NCI-H187 (cell line): Measurements from ENCODE around the gene CDH24.

ENCODE experiments used
- DNase-seq, 2 experiments: peaks; one replicate each; lab custom pipeline; 2025; lab: John Stamatoyannopoulos, UW

The CDH24 gene

DNA sequence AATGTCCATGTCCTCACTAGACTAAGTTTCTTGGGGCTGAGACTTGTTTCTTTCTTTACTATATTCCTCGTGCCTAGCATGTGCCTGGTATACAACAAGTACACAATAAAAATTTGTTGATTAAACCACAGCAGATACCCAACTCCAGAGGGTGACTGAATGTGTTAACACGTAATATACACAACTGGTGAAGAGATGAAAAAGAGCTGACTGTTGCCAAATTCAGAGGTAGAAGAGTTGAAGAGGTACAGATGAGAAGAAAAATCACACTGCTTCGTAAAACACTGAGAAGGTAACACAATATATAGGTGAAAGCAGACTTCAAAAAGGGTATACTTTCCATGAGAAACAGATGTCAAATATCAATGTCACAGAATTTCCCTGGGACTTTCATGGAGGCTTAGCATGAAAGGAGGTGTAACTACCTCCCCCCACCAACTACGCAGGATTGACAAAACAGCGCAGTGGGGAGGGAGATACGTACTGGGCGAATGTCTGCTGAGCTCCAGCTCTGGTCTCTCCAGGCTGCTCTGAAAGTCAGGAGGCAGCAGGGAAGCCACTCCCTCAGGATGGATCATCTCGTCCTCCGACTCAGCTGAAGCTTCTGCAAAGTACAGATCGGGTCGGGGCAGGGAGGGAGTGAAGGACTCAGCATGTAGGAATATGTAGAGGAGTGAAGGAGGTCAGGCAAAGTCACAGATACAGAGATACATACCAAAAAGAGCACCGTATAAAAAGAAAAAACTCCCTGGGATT lies 32.4 kb upstream of the CDH24 start:
- no peak for DNase-seq

- no peak for DNase-seq
Measured at GRCh38 chr14:23086565-23086964, 29.2 kb upstream of the CDH24 start.

- no peak for DNase-seq
Measured at GRCh38 chr14:23085458-23085857, 28.1 kb upstream of the CDH24 start.

DNA sequence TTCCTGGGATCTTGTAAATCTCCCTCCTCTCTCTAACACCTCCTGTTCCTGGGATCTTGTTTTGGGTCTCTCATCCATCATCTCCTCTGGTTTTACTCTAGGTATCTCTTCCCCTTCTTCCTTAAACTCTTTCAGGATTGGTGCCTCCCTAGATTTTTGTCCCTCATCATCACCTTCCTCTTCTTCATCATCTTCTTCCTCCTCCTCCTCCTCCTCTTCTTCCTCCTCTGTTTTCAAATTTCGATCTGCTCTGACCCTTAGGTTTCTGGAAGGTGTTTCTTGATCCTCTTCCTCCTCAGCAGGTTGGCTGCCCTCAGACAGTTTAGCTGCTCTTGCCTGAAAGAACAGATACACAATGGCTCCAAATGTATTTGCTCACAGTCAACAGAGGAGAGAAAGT lies 23.2 kb upstream of the CDH24 start:
- DNase-seq: no peak

DNA sequence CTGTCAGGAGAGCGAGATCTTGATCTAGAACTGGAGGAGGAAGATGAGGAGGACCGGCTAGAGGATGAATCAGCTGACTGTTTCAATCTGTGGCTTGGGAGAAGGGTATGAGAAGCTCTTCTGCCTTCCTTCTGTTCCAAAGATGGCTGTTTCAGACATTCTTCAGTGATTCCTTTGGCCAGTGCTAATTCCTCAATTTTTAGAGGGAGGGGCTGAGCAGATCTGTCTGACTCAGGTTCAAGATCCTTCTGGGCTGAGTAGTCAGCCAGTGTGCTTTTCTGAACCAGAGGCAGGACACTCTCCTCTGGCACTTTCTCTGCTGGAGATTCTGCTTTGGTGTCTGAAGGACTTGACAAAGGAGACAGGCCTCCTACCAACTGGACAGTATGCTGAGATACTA lies 22.4 kb upstream of the CDH24 start:
- DNase-seq: no peak

- DNase-seq: no peak
Measured at GRCh38 chr14:23078692-23079116, 21.4 kb upstream of the CDH24 start.

DNA sequence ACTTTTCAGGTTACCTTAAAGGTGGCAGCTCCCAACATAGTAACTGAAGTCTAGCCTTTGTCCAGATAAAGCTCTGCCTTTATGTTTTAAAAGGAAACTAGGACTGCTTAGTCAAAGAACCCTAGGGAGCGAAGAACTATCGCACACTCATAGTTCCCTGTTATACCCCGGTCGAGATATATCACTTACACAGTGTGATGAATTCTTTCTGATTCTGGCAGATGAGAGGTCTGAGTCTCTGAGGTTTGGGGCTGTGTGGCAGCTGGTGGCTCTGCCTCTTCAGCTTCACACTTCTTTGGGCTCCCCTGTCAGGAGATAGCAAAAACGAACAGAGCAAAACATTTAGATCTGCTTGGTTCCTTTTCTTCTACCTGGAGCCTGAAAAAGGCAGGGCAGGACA lies 20.6 kb upstream of the CDH24 start:
- DNase-seq: no peak

DNA sequence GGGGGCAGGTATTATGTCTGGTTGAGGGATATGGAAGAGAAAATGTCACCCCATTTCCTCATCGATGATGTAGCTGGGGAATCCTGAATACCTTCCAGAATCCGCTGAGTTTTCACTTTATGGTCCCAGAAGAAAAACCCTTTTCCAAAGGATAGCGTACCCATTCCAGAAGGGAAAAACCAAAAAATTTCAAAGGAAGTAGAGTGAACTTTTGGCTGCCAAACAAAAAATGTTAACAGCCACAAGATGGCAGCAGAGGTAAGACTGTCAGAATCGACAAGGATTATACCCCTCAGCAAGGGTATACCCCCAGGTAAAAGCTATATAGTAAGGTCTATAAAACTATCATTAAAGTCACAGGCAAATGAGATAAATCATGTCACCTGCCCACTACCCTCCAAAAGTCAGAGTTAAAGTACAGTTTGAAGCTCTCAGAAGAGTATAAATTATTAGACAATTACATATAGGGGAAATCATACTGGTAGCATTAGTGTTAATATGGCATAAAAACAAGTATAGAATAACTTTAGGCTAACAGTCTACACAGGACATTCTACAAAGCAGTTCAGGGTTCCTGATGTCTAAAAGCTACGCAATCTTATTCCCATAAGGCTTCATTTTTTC lies 19.6 kb upstream of the CDH24 start:
- no peak for DNase-seq

DNA sequence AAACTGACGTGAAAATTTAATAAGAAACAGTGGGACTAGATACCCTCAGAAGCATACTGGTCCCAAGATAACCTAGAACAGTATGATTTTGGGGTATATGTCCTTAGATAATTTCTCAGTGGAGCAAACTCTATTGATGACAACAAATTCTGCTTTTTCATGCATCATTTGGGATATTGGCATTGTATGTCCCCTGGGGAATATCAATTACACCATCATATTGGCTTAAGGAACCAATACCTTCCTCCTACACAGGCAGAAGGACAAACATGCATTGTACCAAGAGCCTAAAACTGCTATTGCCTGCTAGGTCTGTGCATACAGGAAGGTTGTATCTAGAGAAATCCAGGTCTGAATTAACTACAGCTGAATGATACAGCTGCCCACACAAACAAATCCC lies 17.6 kb upstream of the CDH24 start:
- DNase-seq: no peak

DNA sequence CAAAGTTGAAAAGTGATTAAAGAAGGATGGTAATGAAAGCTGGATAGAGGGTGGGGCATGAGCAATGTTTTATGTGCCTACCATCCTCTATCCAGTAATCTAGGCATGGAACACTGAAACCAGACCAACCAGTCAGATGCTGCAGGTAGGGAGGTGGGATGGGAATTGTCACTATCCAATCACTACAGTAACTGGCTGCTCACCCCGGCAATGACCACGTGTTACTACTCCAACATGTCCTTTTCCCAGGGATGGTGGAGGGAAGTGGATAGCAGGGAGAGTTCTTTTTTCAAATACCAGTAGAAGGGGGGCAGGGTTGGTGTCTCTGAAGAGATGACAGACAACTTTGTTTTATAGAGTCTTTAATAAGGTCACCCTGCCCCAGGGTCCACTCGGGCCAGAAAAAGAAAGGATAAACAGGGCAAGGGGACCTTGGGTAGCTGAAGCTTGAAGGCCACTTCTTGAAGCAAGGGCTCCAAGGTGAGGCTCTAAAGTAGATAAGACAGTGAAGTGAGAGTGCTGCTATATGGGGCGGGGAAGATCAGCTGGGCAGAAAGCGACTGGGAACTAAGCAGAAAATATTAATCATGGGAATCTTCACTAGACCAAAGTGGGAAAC lies 14.7 kb upstream of the CDH24 start:
- no peak for DNase-seq

GRCh38 chr14:23071244-23071920 lies 14.1 kb upstream of the CDH24 start:
- DNase-seq: no peak

DNA sequence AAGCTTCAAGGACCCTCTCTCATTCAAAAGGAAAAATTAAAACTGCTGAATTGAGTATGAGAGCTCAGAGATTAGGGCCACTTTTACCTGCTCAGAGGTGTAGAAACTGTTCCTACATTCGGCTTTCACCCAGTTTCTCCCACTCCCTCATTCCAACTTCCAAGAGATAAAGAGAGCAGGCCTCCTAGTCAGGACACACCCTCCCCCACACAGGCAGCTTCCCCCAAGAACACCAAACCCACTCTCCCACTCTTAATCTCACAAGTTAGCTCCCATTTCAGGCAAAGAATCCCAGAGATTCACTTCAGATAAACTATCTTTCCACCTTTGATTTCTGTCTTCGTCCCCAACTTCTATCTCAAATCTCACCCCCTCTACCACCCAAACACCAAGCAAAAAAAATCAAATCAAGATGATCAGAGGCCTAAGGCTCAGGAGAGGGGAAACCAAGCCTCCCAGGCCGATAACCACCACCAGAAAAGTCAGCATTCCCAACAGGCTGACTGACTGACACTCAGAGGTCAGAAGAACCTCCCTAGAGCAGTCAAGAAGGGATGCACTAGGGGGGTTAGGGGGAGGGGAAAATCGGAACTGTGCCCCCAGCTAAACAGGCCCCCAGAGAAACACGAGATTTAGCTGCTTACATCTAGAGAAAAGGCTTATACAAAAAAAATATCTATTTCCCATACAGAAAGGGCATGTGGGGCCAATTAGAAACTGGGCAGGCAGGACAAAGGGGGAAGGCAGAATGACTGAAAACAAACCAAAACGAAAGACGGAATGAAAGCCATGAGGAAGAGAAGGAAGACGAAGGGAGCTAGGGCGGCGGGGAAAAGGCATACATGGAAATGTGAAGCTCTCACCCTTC lies 13.2 kb upstream of the CDH24 start:
- DNase-seq: no peak

DNA sequence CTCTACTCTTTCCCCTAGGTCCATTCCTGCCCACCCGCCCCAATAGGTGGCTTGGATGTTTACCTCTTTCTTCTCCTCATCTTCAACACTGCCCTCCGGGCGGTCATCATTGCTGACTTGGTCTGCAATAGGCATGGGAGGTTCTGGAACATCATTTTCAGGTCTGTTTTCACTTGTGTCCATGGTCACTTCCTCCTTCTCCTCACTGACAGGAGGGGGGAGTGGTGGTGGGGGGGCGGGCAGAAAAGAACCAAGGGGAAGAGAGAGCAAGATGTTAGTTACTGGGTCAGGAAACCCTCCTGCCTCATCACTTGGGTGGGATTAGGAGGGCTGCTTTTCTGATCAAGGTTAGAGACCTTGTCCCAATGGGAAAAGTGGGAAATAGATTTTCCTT lies 12.1 kb upstream of the CDH24 start:
- no peak for DNase-seq

DNA sequence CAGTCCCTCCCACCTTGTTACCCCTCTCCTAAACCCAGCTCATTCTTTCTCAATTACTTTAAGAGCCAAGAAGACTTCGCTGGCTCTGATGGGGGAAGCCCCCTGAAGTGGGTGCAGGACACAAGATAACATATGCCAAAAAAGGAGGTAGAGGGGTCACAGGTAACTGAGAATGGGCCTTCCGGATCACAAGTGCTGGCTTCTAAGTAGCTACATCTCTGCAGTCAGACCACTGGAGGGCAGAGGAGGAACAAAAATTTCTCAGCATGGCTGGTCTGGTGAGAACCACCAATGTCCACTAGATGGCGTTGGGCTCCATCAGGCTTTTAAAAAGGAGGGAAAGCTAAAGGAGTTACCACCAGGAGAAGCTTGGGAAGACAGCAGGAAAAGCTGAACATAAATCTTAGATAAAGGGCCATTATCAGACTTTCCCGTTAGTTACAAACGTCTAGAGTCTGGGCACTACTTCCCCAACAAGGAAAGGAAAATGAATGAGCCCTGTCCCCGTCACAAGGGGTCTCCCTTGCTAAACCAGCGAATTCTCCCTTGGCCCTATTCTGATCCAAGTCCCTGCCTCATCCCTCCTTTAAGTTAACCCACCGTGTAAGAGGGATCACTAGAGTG lies 11.6 kb upstream of the CDH24 start:
- DNase-seq: no peak

DNA sequence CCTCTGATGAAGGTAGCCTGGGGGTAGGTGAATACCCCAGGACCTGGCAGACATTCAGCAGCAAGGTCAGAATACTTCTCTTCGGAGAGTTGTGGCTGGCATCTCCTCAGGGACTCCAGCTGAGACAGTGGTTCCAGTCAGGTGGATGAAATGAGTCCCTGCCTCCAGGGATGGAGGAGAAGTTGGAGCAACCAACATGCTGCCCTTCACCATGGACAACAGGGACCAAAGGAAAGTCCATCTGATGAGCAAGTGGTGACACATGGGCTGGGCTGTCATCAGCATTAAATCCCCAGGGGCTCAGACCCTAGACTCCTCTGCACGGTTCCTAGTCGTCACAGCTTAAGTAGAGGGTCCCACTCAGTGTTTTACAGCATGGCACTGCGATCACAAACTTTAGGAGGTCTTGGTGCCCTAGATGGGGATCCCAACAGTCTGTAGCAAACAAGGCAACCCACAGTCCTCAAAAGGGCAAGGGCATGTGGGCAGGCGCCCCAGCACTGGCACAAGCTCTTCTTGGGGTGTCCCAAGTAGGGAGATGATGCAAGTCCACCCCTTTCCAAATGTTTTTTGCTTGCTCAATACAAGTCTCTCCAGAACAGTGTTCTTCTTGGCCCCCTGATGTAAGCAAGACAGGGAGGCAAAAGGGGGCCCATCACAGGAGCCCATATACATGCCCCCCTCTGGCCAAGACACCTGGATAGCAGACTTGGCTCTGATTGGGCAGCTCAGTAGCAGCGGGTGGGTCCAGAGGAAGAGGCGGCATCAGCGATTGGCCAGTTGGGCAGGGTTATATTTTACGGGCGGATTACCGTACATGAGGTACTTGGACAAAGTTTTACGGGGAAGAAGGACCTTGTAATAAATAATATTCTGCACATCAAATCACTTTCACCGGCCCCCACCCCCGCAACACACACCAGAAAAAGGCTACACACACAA lies 10.8 kb upstream of the CDH24 start:
- DNase-seq: no peak

DNA sequence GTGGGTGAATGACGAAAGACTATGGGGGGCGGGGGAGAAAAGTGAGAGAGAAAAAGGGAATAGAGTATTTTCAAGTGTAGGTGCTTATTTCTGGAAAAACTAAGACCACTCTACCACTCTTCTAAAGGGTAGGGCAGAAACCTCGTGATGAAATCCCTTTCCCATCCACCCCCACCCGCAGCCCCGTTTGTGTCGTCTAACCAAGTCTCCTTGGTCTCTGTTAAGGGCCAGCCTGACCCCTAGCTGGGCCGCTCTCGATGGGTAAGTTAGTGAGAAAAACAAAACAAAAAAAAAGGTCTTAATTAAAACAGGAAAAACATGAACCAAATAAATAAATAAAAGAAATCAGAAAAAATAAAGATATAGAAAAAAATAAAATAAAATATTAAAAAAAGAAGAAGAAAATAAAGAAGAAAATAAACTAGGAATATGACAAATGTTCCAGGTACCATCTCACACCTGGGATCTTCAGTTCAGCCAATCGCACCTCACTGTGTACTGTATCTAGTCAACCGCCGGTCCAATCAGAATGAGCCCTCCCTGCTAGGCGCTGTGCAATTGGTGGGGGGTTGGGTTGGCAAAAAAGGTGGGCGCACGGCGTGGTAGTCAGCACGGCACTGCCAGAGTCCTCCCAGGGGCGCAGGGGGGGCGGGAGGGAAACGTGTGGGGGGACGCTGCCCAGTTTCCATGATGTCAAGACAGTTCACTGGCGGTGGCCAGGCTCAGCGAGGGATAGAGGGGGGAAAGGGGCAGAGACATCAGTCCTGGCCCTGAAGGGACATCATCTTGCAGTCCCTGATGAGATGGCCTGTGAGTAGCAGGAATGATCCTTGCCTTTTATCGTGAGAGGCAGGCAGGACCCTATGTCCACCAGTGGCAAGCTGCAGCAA lies 9.8 kb upstream of the CDH24 start:
- DNase-seq: no peak

GRCh38 chr14:23066368-23066767 lies 9.0 kb upstream of the CDH24 start:
- DNase-seq: no peak

DNA sequence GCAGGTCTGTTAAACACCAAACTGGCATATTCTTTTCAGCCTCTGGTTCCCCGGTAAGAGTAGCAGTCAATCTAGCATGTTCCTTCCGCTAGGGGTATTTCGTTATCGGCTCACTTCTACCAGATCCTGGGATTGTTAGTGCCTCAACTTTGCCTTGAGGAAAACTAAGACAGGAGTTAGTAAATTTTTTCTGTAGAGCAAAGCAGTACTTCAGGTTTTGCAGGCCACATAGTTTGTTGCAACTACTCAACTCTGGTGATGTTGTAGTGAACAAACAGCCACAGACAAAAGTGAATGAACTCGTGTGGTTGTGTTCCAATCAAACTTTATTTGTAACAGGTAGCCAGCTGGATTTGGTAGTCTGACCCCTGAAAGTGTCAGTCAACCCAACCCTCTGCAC lies 6.3 kb upstream of the CDH24 start:
- DNase-seq: no peak

GRCh38 chr14:23062002-23062401 lies 4.7 kb upstream of the CDH24 start:
- DNase-seq: no peak
